Measurements from ENCODE around the gene SPAST.
"Not testable (repeated sequence)": the region's sequence is repeated elsewhere in the genome, so short reads cannot be mapped to it uniquely, and the experiment has no call there.

SPAST gene

GRCh38 chr2:32161296-32161695 lies 97.9 kb downstream of the SPAST start:
- H3K4me3 Mint-ChIP-seq = no peak overlapping the region
- H3K9me3 Mint-ChIP-seq = peaks cover 4% of the 10 kb centered on the region
- H3K4me1 Mint-ChIP-seq (ENCODE audit: low read depth) = peaks cover 9% of the 10 kb centered on the region
- no peak overlapping the region for H3K27ac Mint-ChIP-seq
- H3K27me3 Mint-ChIP-seq (ENCODE audit: low read depth) = no peaks in the 10 kb centered on the region
- DNase-seq (ENCODE audit: low spot score) = no peak
- H3K36me3 Mint-ChIP-seq (ENCODE audit: low read depth) = peaks cover 10% of the 10 kb centered on the region

GRCh38 chr2:32164254-32164653 lies 100.9 kb downstream of the SPAST start:
- not testable (repeated sequence) for DNase-seq (ENCODE audit: low spot score); H3K9me3 Mint-ChIP-seq; H3K27ac Mint-ChIP-seq; H3K27me3 Mint-ChIP-seq (ENCODE audit: low read depth)
- Mint-ChIP-seq H3K36me3 (ENCODE audit: low read depth) (peaks cover 15% of the 10 kb centered on the region), H3K4me1 (ENCODE audit: low read depth) (peaks cover 22% of the 10 kb centered on the region), H3K4me3 (peak overlapping the region; percentile 93)

- peak overlapping the region; percentile 92 for H3K27ac Mint-ChIP-seq
- H3K27me3 Mint-ChIP-seq (ENCODE audit: low read depth); DNase-seq (ENCODE audit: low spot score); H3K9me3 Mint-ChIP-seq: not testable (repeated sequence)
- H3K4me3 Mint-ChIP-seq = peak overlapping the region; percentile 93
- peaks cover 18% of the 10 kb centered on the region for H3K4me1 Mint-ChIP-seq (ENCODE audit: low read depth)
- H3K36me3 Mint-ChIP-seq (ENCODE audit: low read depth) = peaks cover 15% of the 10 kb centered on the region
These were observed 101.6 kb downstream of the SPAST start for GRCh38 chr2:32165027-32165347.

GRCh38 chr2:32166115-32166574 lies 102.8 kb downstream of the SPAST start:
- peak overlapping the region; percentile 93 for H3K4me3 Mint-ChIP-seq
- H3K4me1 Mint-ChIP-seq (ENCODE audit: low read depth) = peaks cover 17% of the 10 kb centered on the region
- no peak for DNase-seq (ENCODE audit: low spot score)
- no peaks in the 10 kb centered on the region for H3K27me3 Mint-ChIP-seq (ENCODE audit: low read depth)
- H3K27ac Mint-ChIP-seq = peak overlapping the region; percentile 92
- H3K36me3 Mint-ChIP-seq (ENCODE audit: low read depth) = peaks cover 15% of the 10 kb centered on the region
- no peaks in the 10 kb centered on the region for H3K9me3 Mint-ChIP-seq

GRCh38 chr2:32168513-32168912 lies 105.2 kb downstream of the SPAST start:
- DNase-seq (ENCODE audit: low spot score) = no peak
- no peaks in the 10 kb centered on the region for H3K9me3 Mint-ChIP-seq
- no peaks in the 10 kb centered on the region for H3K27me3 Mint-ChIP-seq (ENCODE audit: low read depth)
- H3K36me3 Mint-ChIP-seq (ENCODE audit: low read depth) = peaks cover 33% of the 10 kb centered on the region
- H3K27ac Mint-ChIP-seq = no peak overlapping the region
- H3K4me3 Mint-ChIP-seq = no peak overlapping the region
- H3K4me1 Mint-ChIP-seq (ENCODE audit: low read depth) = peaks cover 26% of the 10 kb centered on the region

GRCh38 chr2:32172870-32173269 lies 109.5 kb downstream of the SPAST start:
- peak overlapping the region; percentile 11 for H3K27ac Mint-ChIP-seq
- H3K4me3 Mint-ChIP-seq = no peak overlapping the region
- DNase-seq (ENCODE audit: low spot score) = no peak
- peaks cover 41% of the 10 kb centered on the region for H3K36me3 Mint-ChIP-seq (ENCODE audit: low read depth)
- H3K4me1 Mint-ChIP-seq (ENCODE audit: low read depth) = peaks cover 14% of the 10 kb centered on the region
- H3K9me3 Mint-ChIP-seq = no peaks in the 10 kb centered on the region
- no peaks in the 10 kb centered on the region for H3K27me3 Mint-ChIP-seq (ENCODE audit: low read depth)

- Mint-ChIP-seq H3K9me3 (no peaks in the 10 kb centered on the region), H3K27ac (no peak overlapping the region), H3K4me3 (no peak overlapping the region), H3K4me1 (ENCODE audit: low read depth) (peaks cover 1% of the 10 kb centered on the region), H3K27me3 (ENCODE audit: low read depth) (no peaks in the 10 kb centered on the region), H3K36me3 (ENCODE audit: low read depth) (peaks cover 27% of the 10 kb centered on the region)
- DNase-seq (ENCODE audit: low spot score) = no peak
These were observed 119.3 kb downstream of the SPAST start for GRCh38 chr2:32182667-32183066.

GRCh38 chr2:32189011-32189410 lies 125.7 kb downstream of the SPAST start:
- DNase-seq (ENCODE audit: low spot score) = no peak
- Mint-ChIP-seq H3K4me3 (no peak overlapping the region), H3K36me3 (ENCODE audit: low read depth) (peaks cover 49% of the 10 kb centered on the region), H3K4me1 (ENCODE audit: low read depth) (peaks cover 37% of the 10 kb centered on the region), H3K27me3 (ENCODE audit: low read depth) (no peaks in the 10 kb centered on the region), H3K9me3 (peaks cover 5% of the 10 kb centered on the region), H3K27ac (no peak overlapping the region)

GRCh38 chr2:32192418-32192817 lies 129.1 kb downstream of the SPAST start:
- Mint-ChIP-seq H3K27me3 (ENCODE audit: low read depth) (no peaks in the 10 kb centered on the region), H3K36me3 (ENCODE audit: low read depth) (peaks cover 40% of the 10 kb centered on the region), H3K27ac (peak overlapping the region; percentile 72), H3K4me1 (ENCODE audit: low read depth) (peaks cover 37% of the 10 kb centered on the region), H3K9me3 (peaks cover 5% of the 10 kb centered on the region), H3K4me3 (no peak overlapping the region)
- DNase-seq (ENCODE audit: low spot score) = no peak

GRCh38 chr2:32200814-32201213 lies 137.5 kb downstream of the SPAST start:
- H3K4me3 Mint-ChIP-seq = no peak overlapping the region
- H3K27me3 Mint-ChIP-seq (ENCODE audit: low read depth) = no peaks in the 10 kb centered on the region
- DNase-seq (ENCODE audit: low spot score) = no peak
- H3K36me3 Mint-ChIP-seq (ENCODE audit: low read depth) = peaks cover 31% of the 10 kb centered on the region
- H3K27ac Mint-ChIP-seq = no peak overlapping the region
- no peaks in the 10 kb centered on the region for H3K9me3 Mint-ChIP-seq
- H3K4me1 Mint-ChIP-seq (ENCODE audit: low read depth) = peaks cover 4% of the 10 kb centered on the region

GRCh38 chr2:32203428-32203827 lies 140.1 kb downstream of the SPAST start:
- not testable (repeated sequence) for H3K27ac Mint-ChIP-seq; H3K9me3 Mint-ChIP-seq; H3K27me3 Mint-ChIP-seq (ENCODE audit: low read depth); H3K4me1 Mint-ChIP-seq (ENCODE audit: low read depth); H3K4me3 Mint-ChIP-seq; DNase-seq (ENCODE audit: low spot score)
- H3K36me3 Mint-ChIP-seq (ENCODE audit: low read depth) = peaks cover 26% of the 10 kb centered on the region
